T-helper 2 cell treated with Interferon-gamma antibody and Interleukin-4, amounts not matched to agents 5 μg/mL and 100 μg/mL, for 36 hours (primary cell): Measurements from ENCODE around the gene AREL1.
"Not testable (repeated sequence)": the region's sequence is repeated elsewhere in the genome, so short reads cannot be mapped to it uniquely, and the experiment has no call there.

ENCODE experiments used
- DNase-seq: peaks from one replicate; pipeline ENCODE4 v3.0.0; 2021; ENCODE audit warnings: low spot score
- H3K27ac Mint-ChIP-seq: one replicate; pipeline ENCODE4 v1.8.0; 2021; ENCODE audit warnings: mild to moderate bottlenecking, mixed read lengths
- H3K27me3 Mint-ChIP-seq: one replicate; pipeline ENCODE4 v1.8.0; 2021; ENCODE audit warnings: low read depth, mixed read lengths
- H3K36me3 Mint-ChIP-seq: one replicate; pipeline ENCODE4 v1.8.0; 2021; ENCODE audit warnings: low read depth, mixed read lengths
- H3K4me1 Mint-ChIP-seq: one replicate; pipeline ENCODE4 v1.8.0; 2021; ENCODE audit warnings: low read depth, mixed read lengths
- H3K4me3 Mint-ChIP-seq: one replicate; pipeline ENCODE4 v1.8.0; 2022; ENCODE audit warnings: mild to moderate bottlenecking, moderate library complexity, mixed read lengths
- H3K9me3 Mint-ChIP-seq: one replicate; pipeline ENCODE4 v1.8.0; 2021; ENCODE audit warnings: mixed read lengths

The AREL1 gene, protein sequence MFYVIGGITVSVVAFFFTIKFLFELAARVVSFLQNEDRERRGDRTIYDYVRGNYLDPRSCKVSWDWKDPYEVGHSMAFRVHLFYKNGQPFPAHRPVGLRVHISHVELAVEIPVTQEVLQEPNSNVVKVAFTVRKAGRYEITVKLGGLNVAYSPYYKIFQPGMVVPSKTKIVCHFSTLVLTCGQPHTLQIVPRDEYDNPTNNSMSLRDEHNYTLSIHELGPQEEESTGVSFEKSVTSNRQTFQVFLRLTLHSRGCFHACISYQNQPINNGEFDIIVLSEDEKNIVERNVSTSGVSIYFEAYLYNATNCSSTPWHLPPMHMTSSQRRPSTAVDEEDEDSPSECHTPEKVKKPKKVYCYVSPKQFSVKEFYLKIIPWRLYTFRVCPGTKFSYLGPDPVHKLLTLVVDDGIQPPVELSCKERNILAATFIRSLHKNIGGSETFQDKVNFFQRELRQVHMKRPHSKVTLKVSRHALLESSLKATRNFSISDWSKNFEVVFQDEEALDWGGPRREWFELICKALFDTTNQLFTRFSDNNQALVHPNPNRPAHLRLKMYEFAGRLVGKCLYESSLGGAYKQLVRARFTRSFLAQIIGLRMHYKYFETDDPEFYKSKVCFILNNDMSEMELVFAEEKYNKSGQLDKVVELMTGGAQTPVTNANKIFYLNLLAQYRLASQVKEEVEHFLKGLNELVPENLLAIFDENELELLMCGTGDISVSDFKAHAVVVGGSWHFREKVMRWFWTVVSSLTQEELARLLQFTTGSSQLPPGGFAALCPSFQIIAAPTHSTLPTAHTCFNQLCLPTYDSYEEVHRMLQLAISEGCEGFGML

DNA sequence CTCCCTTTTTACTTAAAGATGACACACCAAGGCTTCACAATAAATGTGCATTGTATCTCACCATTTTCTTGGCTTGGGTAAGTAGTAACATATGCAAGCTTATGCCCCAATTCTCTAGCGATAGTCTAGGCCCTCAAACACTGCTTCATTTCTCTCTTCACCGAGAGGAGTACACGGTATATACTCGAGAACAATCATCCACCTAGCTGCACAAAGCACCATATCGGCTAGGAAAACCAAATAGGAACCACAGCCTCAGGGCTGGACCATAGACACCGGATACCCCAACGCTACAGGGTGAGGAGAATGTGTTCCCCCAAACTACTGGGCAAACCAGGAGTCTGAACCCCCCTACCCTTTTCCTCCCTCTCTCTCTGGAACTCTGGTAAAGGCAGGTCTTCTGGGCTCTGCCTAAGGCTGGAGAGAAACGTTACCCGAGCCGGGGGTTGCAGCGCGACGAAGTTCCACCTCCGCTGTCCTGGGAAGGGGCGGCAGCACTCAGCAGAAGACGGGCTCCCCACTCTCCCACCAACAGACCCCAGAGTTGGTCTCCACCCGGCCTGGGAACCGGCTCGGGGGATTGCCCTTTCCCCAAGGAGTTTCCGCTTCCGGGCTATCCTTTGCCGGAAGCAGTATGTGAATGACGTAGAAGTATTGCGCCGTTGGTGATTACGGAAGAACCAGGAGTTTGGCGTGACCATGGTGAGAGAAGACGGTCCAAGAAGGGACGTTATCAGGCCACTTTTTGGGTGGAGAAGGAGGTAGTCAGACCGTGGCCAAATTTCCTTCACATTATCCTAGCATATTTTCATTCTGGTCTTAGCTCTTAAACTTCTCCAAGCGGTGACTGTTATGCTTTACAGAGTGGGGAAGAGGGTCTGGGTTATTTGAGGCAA lies at the start of gene AREL1, which contains the start of gene FCF1:
TSS of gene AREL1 (minus strand) at position 582 of the 896 bp plus-strand sequence. CDS start 27,465 bp downstream, outside the sequence.
TSS of gene FCF1 (plus strand) at position 646 of the 896 bp plus-strand sequence. CDS start at position 700, 54 bp downstream.
- no peaks in the 10 kb centered on the region for H3K9me3 Mint-ChIP-seq
- peak within 1 kb of the TSS; percentile 99 for H3K4me3 Mint-ChIP-seq
- peak; percentile 86 for DNase-seq
- H3K27ac Mint-ChIP-seq: peak within 1 kb of the TSS; percentile 97
- H3K4me1 Mint-ChIP-seq: peaks cover 25% of the 10 kb centered on the region
- peaks cover 17% of the 10 kb centered on the region for H3K36me3 Mint-ChIP-seq
- no peaks in the 10 kb centered on the region for H3K27me3 Mint-ChIP-seq

- H3K27me3 Mint-ChIP-seq, H3K4me1 Mint-ChIP-seq, H3K36me3 Mint-ChIP-seq, H3K9me3 Mint-ChIP-seq, H3K4me3 Mint-ChIP-seq, H3K27ac Mint-ChIP-seq, DNase-seq: not testable (repeated sequence)
These were observed 45.6 kb upstream of the AREL1 start for GRCh38 chr14:74758505-74758904.

DNA sequence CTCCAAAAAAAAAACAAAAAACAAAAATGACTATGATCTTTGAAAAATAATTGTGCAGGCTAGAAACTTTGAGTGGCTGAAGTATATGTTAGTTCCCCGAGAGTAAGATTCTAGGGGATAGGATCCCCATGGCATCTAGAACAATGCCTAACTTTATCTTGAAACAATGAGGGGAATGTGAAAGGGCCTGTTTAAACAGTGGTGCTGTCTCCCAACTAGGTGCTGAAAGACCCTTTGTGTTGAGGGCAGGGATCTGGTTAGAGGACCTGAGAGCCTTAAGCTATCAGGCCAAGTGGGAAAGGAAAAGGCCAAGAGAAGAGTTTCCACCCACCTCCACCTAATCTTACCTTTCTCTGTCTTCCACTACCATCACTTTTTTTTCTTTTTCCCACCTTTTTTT lies 43.4 kb upstream of the AREL1 start:
- H3K27ac Mint-ChIP-seq: no peak overlapping the region
- peaks cover 2% of the 10 kb centered on the region for H3K27me3 Mint-ChIP-seq
- peaks cover 1% of the 10 kb centered on the region for H3K36me3 Mint-ChIP-seq
- no peaks in the 10 kb centered on the region for H3K4me1 Mint-ChIP-seq
- peaks cover 17% of the 10 kb centered on the region for H3K9me3 Mint-ChIP-seq
- H3K4me3 Mint-ChIP-seq: no peak overlapping the region
- DNase-seq: no peak

GRCh38 chr14:74754899-74755298 lies 42.0 kb upstream of the AREL1 start:
- H3K36me3 Mint-ChIP-seq: peaks cover 1% of the 10 kb centered on the region
- no peaks in the 10 kb centered on the region for H3K27me3 Mint-ChIP-seq
- no peak for DNase-seq
- no peak overlapping the region for H3K27ac Mint-ChIP-seq
- H3K4me1 Mint-ChIP-seq: no peaks in the 10 kb centered on the region
- no peak overlapping the region for H3K4me3 Mint-ChIP-seq
- peaks cover 17% of the 10 kb centered on the region for H3K9me3 Mint-ChIP-seq

DNA sequence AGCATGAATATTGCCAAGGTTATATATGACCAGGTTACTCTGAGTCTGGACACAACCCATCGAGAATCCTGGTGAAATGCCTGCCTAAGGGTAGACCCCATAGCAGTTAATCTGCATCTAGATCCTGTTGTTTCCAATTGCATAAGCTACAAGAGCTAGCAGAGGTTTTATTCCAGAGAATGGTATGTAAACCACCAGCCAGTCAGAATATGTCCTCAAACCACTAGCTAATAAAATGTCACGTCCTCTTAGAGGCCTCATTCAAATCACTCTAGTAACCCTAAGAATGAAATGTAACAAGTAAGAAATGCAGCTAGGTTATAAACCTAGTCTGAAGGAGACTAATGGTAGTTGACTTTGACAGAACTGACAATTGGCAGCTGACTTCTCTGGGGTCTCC lies 41.3 kb upstream of the AREL1 start:
- DNase-seq: no peak
- Mint-ChIP-seq H3K4me1 (no peaks in the 10 kb centered on the region), H3K4me3 (no peak overlapping the region), H3K27ac (no peak overlapping the region), H3K36me3 (peaks cover 1% of the 10 kb centered on the region), H3K9me3 (peaks cover 17% of the 10 kb centered on the region), H3K27me3 (no peaks in the 10 kb centered on the region)

DNA sequence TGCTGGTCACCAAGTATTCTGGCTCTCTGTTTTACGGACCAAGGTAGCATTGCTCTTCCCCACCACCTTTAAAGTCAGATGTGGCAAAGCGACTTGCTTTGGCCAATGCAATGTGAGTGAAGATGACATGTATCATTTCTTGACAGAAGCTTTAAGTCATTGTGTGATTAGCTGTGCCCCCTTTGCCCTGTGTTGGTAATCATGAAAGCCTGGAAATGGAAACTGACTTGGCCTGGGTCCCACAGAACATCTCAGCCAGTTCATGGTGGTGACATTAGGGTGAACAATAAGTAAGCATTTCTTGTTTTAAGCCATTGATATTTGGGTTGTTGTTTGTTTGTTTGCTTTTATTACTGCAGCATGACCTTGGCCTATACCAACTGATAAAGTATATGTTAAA lies 34.4 kb upstream of the AREL1 start:
- Mint-ChIP-seq H3K9me3 (peaks cover 6% of the 10 kb centered on the region), H3K36me3 (peaks cover 1% of the 10 kb centered on the region), H3K27ac (no peak overlapping the region), H3K4me3 (no peak overlapping the region), H3K27me3 (no peaks in the 10 kb centered on the region), H3K4me1 (no peaks in the 10 kb centered on the region)
- DNase-seq: no peak

DNA sequence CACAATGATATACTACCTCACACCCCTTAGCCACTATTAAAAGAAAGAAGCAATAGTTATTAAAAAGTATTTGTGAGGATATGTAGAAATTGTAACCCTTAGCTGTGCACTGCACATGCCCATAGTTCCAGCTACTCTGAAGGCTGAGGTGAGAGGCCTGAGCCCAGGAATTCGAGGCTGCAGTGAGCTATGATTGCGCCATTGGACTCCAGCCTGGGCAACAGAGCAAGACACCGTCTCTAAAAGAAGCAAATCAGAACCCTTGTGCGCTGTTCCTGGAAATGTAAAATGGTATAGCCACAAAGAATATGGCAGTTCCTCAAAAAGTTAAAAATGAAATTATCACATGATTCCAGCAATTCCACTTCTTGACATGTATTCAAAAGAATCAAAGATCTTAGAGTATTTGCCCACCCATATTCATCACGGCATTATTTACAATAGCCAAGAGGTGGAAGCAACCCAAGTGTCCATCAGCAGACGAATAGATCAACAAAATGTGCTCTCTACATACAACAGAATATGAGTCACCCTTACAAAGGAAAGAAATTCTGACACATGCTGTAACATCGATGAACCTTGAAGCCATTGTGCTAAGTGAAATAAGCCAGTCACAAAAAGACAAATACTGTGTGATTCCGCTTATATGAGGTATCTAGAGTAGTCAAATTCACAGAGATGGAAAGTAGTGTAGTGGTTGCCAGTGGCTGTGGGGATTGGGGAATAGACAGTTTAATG lies 26.6 kb upstream of the AREL1 start:
- no peak for DNase-seq
- H3K27ac Mint-ChIP-seq: no peak overlapping the region
- H3K9me3 Mint-ChIP-seq: no peaks in the 10 kb centered on the region
- no peaks in the 10 kb centered on the region for H3K4me1 Mint-ChIP-seq
- peaks cover 23% of the 10 kb centered on the region for H3K36me3 Mint-ChIP-seq
- no peak overlapping the region for H3K4me3 Mint-ChIP-seq
- no peaks in the 10 kb centered on the region for H3K27me3 Mint-ChIP-seq

- no peaks in the 10 kb centered on the region for H3K4me1 Mint-ChIP-seq
- DNase-seq: no peak
- no peak overlapping the region for H3K4me3 Mint-ChIP-seq
- H3K36me3 Mint-ChIP-seq: peaks cover 31% of the 10 kb centered on the region
- no peaks in the 10 kb centered on the region for H3K9me3 Mint-ChIP-seq
- no peak overlapping the region for H3K27ac Mint-ChIP-seq
- H3K27me3 Mint-ChIP-seq: no peaks in the 10 kb centered on the region
These were observed 25.0 kb upstream of the AREL1 start for GRCh38 chr14:74737753-74738325.

GRCh38 chr14:74735125-74735524 lies 22.2 kb upstream of the AREL1 start:
- H3K27me3 Mint-ChIP-seq: no peaks in the 10 kb centered on the region
- H3K36me3 Mint-ChIP-seq: peaks cover 33% of the 10 kb centered on the region
- DNase-seq: no peak
- H3K4me1 Mint-ChIP-seq: no peaks in the 10 kb centered on the region
- no peaks in the 10 kb centered on the region for H3K9me3 Mint-ChIP-seq
- H3K27ac Mint-ChIP-seq: no peak overlapping the region
- H3K4me3 Mint-ChIP-seq: no peak overlapping the region

GRCh38 chr14:74733221-74733620 lies 20.3 kb upstream of the AREL1 start:
- H3K36me3 Mint-ChIP-seq: peaks cover 32% of the 10 kb centered on the region
- no peak overlapping the region for H3K4me3 Mint-ChIP-seq
- no peak overlapping the region for H3K27ac Mint-ChIP-seq
- H3K27me3 Mint-ChIP-seq: no peaks in the 10 kb centered on the region
- no peaks in the 10 kb centered on the region for H3K9me3 Mint-ChIP-seq
- H3K4me1 Mint-ChIP-seq: no peaks in the 10 kb centered on the region
- DNase-seq: no peak

GRCh38 chr14:74732387-74732786 lies 19.5 kb upstream of the AREL1 start:
- H3K4me3 Mint-ChIP-seq: no peak overlapping the region
- no peaks in the 10 kb centered on the region for H3K4me1 Mint-ChIP-seq
- no peak overlapping the region for H3K27ac Mint-ChIP-seq
- DNase-seq: no peak
- no peaks in the 10 kb centered on the region for H3K27me3 Mint-ChIP-seq
- no peaks in the 10 kb centered on the region for H3K9me3 Mint-ChIP-seq
- peaks cover 34% of the 10 kb centered on the region for H3K36me3 Mint-ChIP-seq

- Mint-ChIP-seq H3K36me3 (peaks cover 31% of the 10 kb centered on the region), H3K9me3 (no peaks in the 10 kb centered on the region), H3K4me3 (no peak overlapping the region), H3K4me1 (no peaks in the 10 kb centered on the region), H3K27me3 (no peaks in the 10 kb centered on the region), H3K27ac (no peak overlapping the region)
- no peak for DNase-seq
These were observed 10.3 kb upstream of the AREL1 start for GRCh38 chr14:74723134-74723533.

GRCh38 chr14:74720526-74720925 lies 7.6 kb upstream of the AREL1 start:
- H3K4me1 Mint-ChIP-seq: peaks cover 3% of the 10 kb centered on the region
- no peak overlapping the region for H3K4me3 Mint-ChIP-seq
- H3K27me3 Mint-ChIP-seq: no peaks in the 10 kb centered on the region
- no peak overlapping the region for H3K27ac Mint-ChIP-seq
- peaks cover 31% of the 10 kb centered on the region for H3K36me3 Mint-ChIP-seq
- DNase-seq: no peak
- no peaks in the 10 kb centered on the region for H3K9me3 Mint-ChIP-seq
